ENCODE results near the gene CXorf58.

CXorf58 gene

GRCh38 chrX:23898412-23898959 lies 9.3 kb upstream of the CXorf58 start:
- Histone ChIP-seq H3K9me3 (ENCODE audit: severe bottlenecking) (no peaks in the 10 kb centered on the region), H3K4me3 (ENCODE audit: low read depth, low read length) (no peak overlapping the region), H3K27ac (no peak overlapping the region), H3K27me3 (ENCODE audit: insufficient read depth, low read depth, severe bottlenecking) (peaks cover 19% of the 10 kb centered on the region), H3K36me3 (no peaks in the 10 kb centered on the region)
- DNase-seq = no peak
- no peak for TF ChIP-seq CTCF (IDR thresholded peaks at IDR 0.05; ENCODE audit: low read depth, low read length)

GRCh38 chrX:23900220-23900797 lies 7.5 kb upstream of the CXorf58 start:
- peak; percentile 70 for DNase-seq
- peaks cover 17% of the 10 kb centered on the region for H3K27me3 ChIP-seq (ENCODE audit: insufficient read depth, low read depth, severe bottlenecking)

DNA sequence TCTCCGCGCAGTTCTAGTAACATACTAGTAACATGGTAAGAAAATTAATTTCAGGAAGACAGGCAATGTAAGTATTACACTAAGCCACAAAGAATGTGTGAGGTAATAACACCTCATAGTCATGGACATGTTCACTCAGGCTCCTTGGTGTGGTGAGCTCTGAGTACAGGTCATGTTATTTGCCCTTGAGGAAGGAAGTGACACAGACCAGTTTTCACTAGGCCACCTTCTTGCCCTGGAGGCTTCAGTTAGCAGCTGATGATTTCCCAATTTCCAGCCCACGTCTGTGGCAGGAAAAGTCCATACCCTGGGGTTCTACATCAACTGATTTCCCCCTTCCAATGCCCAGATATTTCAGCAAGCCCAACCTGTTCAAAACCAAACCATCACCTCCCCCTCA lies 6.7 kb upstream of the CXorf58 start:
- no peak overlapping the region for H3K27ac ChIP-seq
- no peak for DNase-seq
- peaks cover 20% of the 10 kb centered on the region for H3K27me3 ChIP-seq (ENCODE audit: insufficient read depth, low read depth, severe bottlenecking)
- H3K4me3 ChIP-seq (ENCODE audit: low read depth, low read length) = no peak overlapping the region
- no peaks in the 10 kb centered on the region for H3K36me3 ChIP-seq
- no peak for TF ChIP-seq CTCF (IDR thresholded peaks at IDR 0.05; ENCODE audit: low read depth, low read length)
- no peaks in the 10 kb centered on the region for H3K9me3 ChIP-seq (ENCODE audit: severe bottlenecking)

More at GRCh38 chrX:23900220-23900797, 7.5 kb upstream of the CXorf58 start:
- no peak for TF ChIP-seq CTCF (IDR thresholded peaks at IDR 0.05; ENCODE audit: low read depth, low read length)
- Histone ChIP-seq H3K4me3 (ENCODE audit: low read depth, low read length) (no peak overlapping the region), H3K27ac (peak overlapping the region; percentile 39), H3K36me3 (no peaks in the 10 kb centered on the region), H3K9me3 (ENCODE audit: severe bottlenecking) (no peaks in the 10 kb centered on the region)

DNA sequence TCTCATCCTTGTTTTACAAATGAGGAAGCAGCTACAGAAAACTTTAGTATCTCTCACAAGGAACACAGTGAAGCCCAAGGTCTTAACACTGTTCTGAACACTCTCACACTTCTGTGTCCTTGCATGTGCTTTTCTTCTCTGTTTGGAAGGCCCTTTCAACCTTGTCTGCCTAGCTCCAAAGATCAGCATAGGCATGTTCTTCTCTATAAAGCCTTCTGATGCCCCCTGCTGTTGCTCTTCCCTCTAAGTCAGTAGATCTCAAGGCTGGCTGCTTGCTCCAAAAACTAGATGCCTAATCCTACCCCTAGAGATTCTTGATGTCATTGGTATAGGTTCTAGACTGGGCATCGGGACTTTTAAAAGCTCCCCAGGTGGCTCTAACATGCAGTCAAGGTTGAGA lies 6.0 kb upstream of the CXorf58 start:
- H3K27ac ChIP-seq = no peak overlapping the region
- H3K9me3 ChIP-seq (ENCODE audit: severe bottlenecking) = no peaks in the 10 kb centered on the region
- H3K27me3 ChIP-seq (ENCODE audit: insufficient read depth, low read depth, severe bottlenecking) = peaks cover 21% of the 10 kb centered on the region
- no peak overlapping the region for H3K4me3 ChIP-seq (ENCODE audit: low read depth, low read length)
- DNase-seq = peak; percentile 36
- peak; percentile 55 for TF ChIP-seq CTCF (IDR thresholded peaks at IDR 0.05; ENCODE audit: low read depth, low read length)
- no peaks in the 10 kb centered on the region for H3K36me3 ChIP-seq

GRCh38 chrX:23902419-23902818 lies 5.4 kb upstream of the CXorf58 start:
- no peak overlapping the region for H3K27ac ChIP-seq
- no peak for DNase-seq
- no peak overlapping the region for H3K4me3 ChIP-seq (ENCODE audit: low read depth, low read length)

More at GRCh38 chrX:23902419-23902818, 5.4 kb upstream of the CXorf58 start:
- Histone ChIP-seq H3K9me3 (ENCODE audit: severe bottlenecking) (no peaks in the 10 kb centered on the region), H3K27me3 (ENCODE audit: insufficient read depth, low read depth, severe bottlenecking) (peaks cover 21% of the 10 kb centered on the region), H3K36me3 (no peaks in the 10 kb centered on the region)
- 0 out of 2 replicates have a peak, but pooled peaks have one; percentile 12 for TF ChIP-seq CTCF (IDR thresholded peaks at IDR 0.05; ENCODE audit: low read depth, low read length)

Measured in WERI-Rb-1 (cell line).